Chondrocyte (in vitro differentiated cells): ENCODE data around the gene ZNF805. TPM values are rescaled to one million over a fixed set of nuclear protein-coding genes. Genes with fewer than 3 reads are reported as not detected.

Experiments used
- DNase-seq: peaks from one replicate; pipeline ENCODE4 v3.0.0; 2021; ENCODE audit warnings: mixed read lengths, low spot score
- H3K27ac Mint-ChIP-seq: one replicate; pipeline ENCODE4 v1.8.0; 2021; ENCODE audit warnings: mild to moderate bottlenecking, moderate library complexity, mixed read lengths; ENCODE audit not compliant: unreplicated experiment
- H3K27me3 Mint-ChIP-seq: 2 replicates; pipeline ENCODE4 v1.8.0; 2021; ENCODE audit warnings: low read depth, mixed read lengths
- H3K36me3 Mint-ChIP-seq: 2 replicates; pipeline ENCODE4 v1.8.0; 2021; ENCODE audit warnings: low read depth, mixed read lengths
- H3K4me1 Mint-ChIP-seq: 2 replicates; pipeline ENCODE4 v1.8.0; 2021; ENCODE audit warnings: low read depth, mild to moderate bottlenecking, mixed read lengths
- H3K4me3 Mint-ChIP-seq: one replicate; pipeline ENCODE4 v1.8.0; 2021; ENCODE audit warnings: mild to moderate bottlenecking, moderate library complexity, mixed read lengths; ENCODE audit not compliant: unreplicated experiment
- H3K9me3 Mint-ChIP-seq: 2 replicates; pipeline ENCODE4 v1.8.0; 2021; ENCODE audit warnings: low read depth, mixed read lengths
- CTCF ChIP-seq: fragments of 200-600 bp; sonication (generic); IDR thresholded peaks from 2 replicates; pipeline ENCODE4 v1.5.0; 2021; ENCODE audit warnings: antibody characterized with exemption, mild to moderate bottlenecking, moderate library complexity
- total RNA-seq: library from RNA; stranded (reverse); gene quantifications from 3 replicates; pipeline ENCODE4 v1.2.1, GENCODE V29; 2021

The ZNF805 gene
- total RNA-seq, 1 donor from 2014 or later, result 24.3 TPM

- no peak for TF ChIP-seq CTCF
- H3K9me3 Mint-ChIP-seq, result no peaks in the 10 kb centered on the region
- peaks cover 9% of the 10 kb centered on the region for H3K4me1 Mint-ChIP-seq
- peaks cover 20% of the 10 kb centered on the region for H3K36me3 Mint-ChIP-seq
- no peak for DNase-seq
- H3K27ac Mint-ChIP-seq, result no peak overlapping the region
- no peak overlapping the region for H3K4me3 Mint-ChIP-seq
- no peaks in the 10 kb centered on the region for H3K27me3 Mint-ChIP-seq
These were observed 38.3 kb upstream of the ZNF805 start for GRCh38 chr19:57202160-57202559.

- Mint-ChIP-seq H3K36me3 (peaks cover 39% of the 10 kb centered on the region), H3K4me1 (no peaks in the 10 kb centered on the region), H3K27ac (no peak overlapping the region), H3K4me3 (no peak overlapping the region), H3K9me3 (peaks cover 2% of the 10 kb centered on the region), H3K27me3 (no peaks in the 10 kb centered on the region)
- no peak for DNase-seq
- no peak for TF ChIP-seq CTCF
These were observed 30.1 kb upstream of the ZNF805 start for GRCh38 chr19:57210381-57210780.

GRCh38 chr19:57212109-57212508 is 28.3 kb upstream of the ZNF805 start:
- H3K27ac Mint-ChIP-seq, result no peak overlapping the region
- H3K4me1 Mint-ChIP-seq, result no peaks in the 10 kb centered on the region
- no peak for DNase-seq
- no peak overlapping the region for H3K4me3 Mint-ChIP-seq
- H3K9me3 Mint-ChIP-seq, result peaks cover 2% of the 10 kb centered on the region
- no peak for TF ChIP-seq CTCF
- peaks cover 39% of the 10 kb centered on the region for H3K36me3 Mint-ChIP-seq
- no peaks in the 10 kb centered on the region for H3K27me3 Mint-ChIP-seq

- H3K36me3 Mint-ChIP-seq, result peaks cover 2% of the 10 kb centered on the region
- no peak for TF ChIP-seq CTCF
- H3K27me3 Mint-ChIP-seq, result no peaks in the 10 kb centered on the region
- no peak for DNase-seq
- H3K27ac Mint-ChIP-seq, result no peak overlapping the region
- H3K9me3 Mint-ChIP-seq, result no peaks in the 10 kb centered on the region
- H3K4me3 Mint-ChIP-seq, result no peak overlapping the region
- H3K4me1 Mint-ChIP-seq, result no peaks in the 10 kb centered on the region
These were observed 12.9 kb upstream of the ZNF805 start for GRCh38 chr19:57227502-57227901.

GRCh38 chr19:57231686-57232085 is 8.7 kb upstream of the ZNF805 start:
- Mint-ChIP-seq H3K27ac (no peak overlapping the region), H3K4me3 (no peak overlapping the region), H3K9me3 (no peaks in the 10 kb centered on the region), H3K27me3 (no peaks in the 10 kb centered on the region), H3K36me3 (no peaks in the 10 kb centered on the region), H3K4me1 (no peaks in the 10 kb centered on the region)
- DNase-seq, result no peak
- TF ChIP-seq CTCF, result no peak
